Right lobe of liver (tissue), 4 donors: Measurements from ENCODE around the gene A3GALT2.

ENCODE experiments used
- CTCF ChIP-seq, 4 donors: fragments of 200-600 bp in 3 of 4; fragments of 450-650 bp in 1 of 4; IDR thresholded peaks; one replicate each; pipeline versions ENCODE4 v1.5.1 to v1.8.0; 2016 to 2022; ENCODE audit warnings: antibody characterized with exemption in 4 of 4, mild to moderate bottlenecking in 2 of 4
- POLR2A ChIP-seq: fragments of 450-650 bp; IDR thresholded peaks from one replicate; pipeline ENCODE4 v1.6.1; 2017; ENCODE audit warnings: antibody characterized with exemption, mild to moderate bottlenecking
- donor health status: DM: no; HTN: no; CAD: no.
- donor health status: DM: no; HTN: no; CAD: no.
- donor health status: DM: no; HTN: yes; CAD: no.

- TF ChIP-seq POLR2A (peak; percentile 48), CTCF (IDR thresholded peaks at IDR 0.05) (no peak)
Measured at GRCh38 chr1:33343539-33343938, 22.6 kb upstream of the A3GALT2 start.
